ENCODE measurements around the gene GLRA1. TPM values are rescaled to one million over a fixed set of nuclear protein-coding genes. Genes with fewer than 3 reads are reported as not detected.

GLRA1 gene
- total RNA-seq, 1 experiment from 2014 or later, result not detected

DNA sequence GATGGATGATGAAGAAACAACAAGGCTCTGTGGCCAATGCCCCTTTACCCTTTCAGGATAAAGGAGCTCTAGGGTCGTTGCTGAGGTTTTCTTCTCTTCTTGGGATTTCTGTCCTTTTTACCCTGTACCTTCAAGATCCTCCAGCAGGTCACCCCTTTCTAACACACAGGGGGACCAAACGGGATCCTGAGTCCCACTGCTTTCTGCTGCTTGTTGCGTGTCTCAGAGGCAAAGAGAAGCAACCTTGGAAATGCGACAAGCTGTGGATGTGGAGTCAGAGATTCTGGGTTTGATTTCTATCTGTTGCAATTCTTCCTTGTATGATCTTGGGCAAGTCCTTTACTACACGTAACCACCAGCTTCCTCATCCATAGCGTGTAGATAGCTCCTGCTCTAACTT, 20.5 kb downstream of the GLRA1 start:
- POLR2A ChIA-PET, result no interaction called here
- intact Hi-C loops (cut with micrococcal nuclease; ENCODE audit: unreplicated experiment), result no loop called here
- Mint-ChIP-seq H3K36me3 (ENCODE audit: insufficient read depth, unreplicated experiment) (no peaks in the 10 kb centered on the region), H3K27ac (ENCODE audit: unreplicated experiment) (no peak overlapping the region), H3K27me3 (ENCODE audit: insufficient read depth, unreplicated experiment) (peaks cover 17% of the 10 kb centered on the region), H3K4me3 (ENCODE audit: unreplicated experiment) (no peak overlapping the region), H3K4me1 (ENCODE audit: low read depth, unreplicated experiment) (no peaks in the 10 kb centered on the region), H3K9me3 (ENCODE audit: unreplicated experiment) (no peaks in the 10 kb centered on the region)
- Histone ChIP-seq H3K27me3 (replicated peaks; ENCODE audit: control insufficient read depth, insufficient read depth, low read length) (no peaks in the 10 kb centered on the region; the same call in 1 of the 2 replicates), H3K36me3 (ENCODE audit: control insufficient read depth, insufficient read depth, low read length) (no peaks in the 10 kb centered on the region), H3K4me1 (no peaks in the 10 kb centered on the region), H3K4me3 (ENCODE audit: low read depth, low read length) (no peak overlapping the region), H3K9me3 (no peaks in the 10 kb centered on the region)
- no TSS peak for BruUV-seq (replicated peaks)
- DNase-seq, result no peak
- TF ChIP-seq, protein P1, sequence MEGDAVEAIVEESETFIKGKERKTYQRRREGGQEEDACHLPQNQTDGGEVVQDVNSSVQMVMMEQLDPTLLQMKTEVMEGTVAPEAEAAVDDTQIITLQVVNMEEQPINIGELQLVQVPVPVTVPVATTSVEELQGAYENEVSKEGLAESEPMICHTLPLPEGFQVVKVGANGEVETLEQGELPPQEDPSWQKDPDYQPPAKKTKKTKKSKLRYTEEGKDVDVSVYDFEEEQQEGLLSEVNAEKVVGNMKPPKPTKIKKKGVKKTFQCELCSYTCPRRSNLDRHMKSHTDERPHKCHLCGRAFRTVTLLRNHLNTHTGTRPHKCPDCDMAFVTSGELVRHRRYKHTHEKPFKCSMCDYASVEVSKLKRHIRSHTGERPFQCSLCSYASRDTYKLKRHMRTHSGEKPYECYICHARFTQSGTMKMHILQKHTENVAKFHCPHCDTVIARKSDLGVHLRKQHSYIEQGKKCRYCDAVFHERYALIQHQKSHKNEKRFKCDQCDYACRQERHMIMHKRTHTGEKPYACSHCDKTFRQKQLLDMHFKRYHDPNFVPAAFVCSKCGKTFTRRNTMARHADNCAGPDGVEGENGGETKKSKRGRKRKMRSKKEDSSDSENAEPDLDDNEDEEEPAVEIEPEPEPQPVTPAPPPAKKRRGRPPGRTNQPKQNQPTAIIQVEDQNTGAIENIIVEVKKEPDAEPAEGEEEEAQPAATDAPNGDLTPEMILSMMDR (IDR thresholded peaks at IDR 0.05; ENCODE audit: insufficient read depth in 1 of 2, low read depth in 1 of 2, low read length in 1 of 2, severe bottlenecking in 1 of 2, unreplicated experiment in 1 of 2), result no peak
- CTCF ChIA-PET, result interaction anchor here (0.6 kb wide), 1 partner anchor 611 kb away, joined by 3 read pairs; no protein-coding TSS in a partner anchor

DNA sequence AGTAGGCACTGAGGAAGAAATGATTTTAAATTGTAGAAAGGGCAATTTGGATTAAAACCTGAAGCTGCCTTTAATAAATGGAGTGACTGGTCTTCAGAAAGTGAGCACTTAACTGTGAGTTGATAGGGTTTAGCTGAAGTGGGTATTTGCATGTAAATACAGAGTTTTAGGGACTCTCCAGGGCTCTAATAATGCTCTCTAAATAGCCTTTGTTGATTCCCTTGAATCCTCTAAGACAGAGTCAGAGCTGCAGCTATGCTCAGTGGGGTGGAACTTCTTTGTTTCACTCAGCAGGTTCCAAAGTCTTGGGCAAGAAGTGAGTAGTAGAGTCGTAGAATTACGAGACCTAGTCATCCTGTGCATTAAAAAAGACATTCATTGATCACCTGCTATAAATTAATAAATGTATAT, 21.4 kb downstream of the GLRA1 start:
- Histone ChIP-seq H3K9me3 (no peaks in the 10 kb centered on the region), H3K4me1 (no peaks in the 10 kb centered on the region), H3K27me3 (replicated peaks; ENCODE audit: control insufficient read depth, insufficient read depth, low read length) (no peaks in the 10 kb centered on the region; the same call in 1 of the 2 replicates), H3K36me3 (ENCODE audit: control insufficient read depth, insufficient read depth, low read length) (no peaks in the 10 kb centered on the region), H3K4me3 (ENCODE audit: low read depth, low read length) (no peak overlapping the region)
- ChIA-PET POLR2A (no interaction called here), CTCF (no interaction called here)
- no peak for DNase-seq
- Mint-ChIP-seq H3K4me3 (ENCODE audit: unreplicated experiment) (no peak overlapping the region), H3K9me3 (ENCODE audit: unreplicated experiment) (no peaks in the 10 kb centered on the region), H3K27ac (ENCODE audit: unreplicated experiment) (no peak overlapping the region), H3K27me3 (ENCODE audit: insufficient read depth, unreplicated experiment) (peaks cover 17% of the 10 kb centered on the region), H3K4me1 (ENCODE audit: low read depth, unreplicated experiment) (no peaks in the 10 kb centered on the region), H3K36me3 (ENCODE audit: insufficient read depth, unreplicated experiment) (no peaks in the 10 kb centered on the region)
- no TSS peak for BruUV-seq (replicated peaks)
- TF ChIP-seq, protein P1 (IDR thresholded peaks at IDR 0.05; ENCODE audit: insufficient read depth in 1 of 2, low read depth in 1 of 2, low read length in 1 of 2, severe bottlenecking in 1 of 2, unreplicated experiment in 1 of 2), result no peak
- intact Hi-C loops (cut with micrococcal nuclease; ENCODE audit: unreplicated experiment), result no loop called here

DNA sequence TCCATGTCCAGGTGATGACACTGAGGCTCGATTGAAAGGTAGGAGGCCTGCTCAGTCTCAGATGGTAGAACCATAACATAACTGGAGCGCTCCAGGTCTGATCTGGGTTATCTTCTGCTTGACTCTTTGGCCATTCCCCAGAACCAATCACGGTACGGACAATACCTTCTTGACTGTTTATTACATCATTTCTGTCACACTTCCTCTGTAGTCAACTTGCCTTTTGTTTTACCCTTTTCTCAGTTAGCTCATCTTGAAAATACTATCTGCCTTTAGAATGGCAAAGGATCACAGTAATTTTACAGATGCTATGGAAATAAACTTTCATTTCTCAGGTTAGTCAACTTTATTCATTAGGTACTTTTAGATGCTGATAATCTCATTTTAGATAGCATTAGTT, 22.4 kb downstream of the GLRA1 start:
- TF ChIP-seq, protein P1 (IDR thresholded peaks at IDR 0.05; ENCODE audit: insufficient read depth in 1 of 2, low read depth in 1 of 2, low read length in 1 of 2, severe bottlenecking in 1 of 2, unreplicated experiment in 1 of 2), result no peak
- ChIA-PET POLR2A (no interaction called here), CTCF (interaction anchor here (0.6 kb wide), 1 partner anchor 1926 kb away, joined by 3 read pairs; no protein-coding TSS in a partner anchor)
- no peak for DNase-seq
- Histone ChIP-seq H3K4me3 (ENCODE audit: low read depth, low read length) (no peak overlapping the region), H3K9me3 (no peaks in the 10 kb centered on the region), H3K36me3 (ENCODE audit: control insufficient read depth, insufficient read depth, low read length) (no peaks in the 10 kb centered on the region), H3K4me1 (no peaks in the 10 kb centered on the region), H3K27me3 (replicated peaks; ENCODE audit: control insufficient read depth, insufficient read depth, low read length) (no peaks in the 10 kb centered on the region; the same call in 1 of the 2 replicates)
- H3K4me3 Mint-ChIP-seq (ENCODE audit: unreplicated experiment), result no peak overlapping the region
- no peak overlapping the region for H3K27ac Mint-ChIP-seq (ENCODE audit: unreplicated experiment)
- H3K9me3 Mint-ChIP-seq (ENCODE audit: unreplicated experiment), result no peaks in the 10 kb centered on the region
- no TSS peak for BruUV-seq (replicated peaks)
- no peaks in the 10 kb centered on the region for H3K4me1 Mint-ChIP-seq (ENCODE audit: low read depth, unreplicated experiment)
- intact Hi-C loops (cut with micrococcal nuclease; ENCODE audit: unreplicated experiment), result no loop called here
- H3K36me3 Mint-ChIP-seq (ENCODE audit: insufficient read depth, unreplicated experiment), result no peaks in the 10 kb centered on the region
- H3K27me3 Mint-ChIP-seq (ENCODE audit: insufficient read depth, unreplicated experiment), result peaks cover 17% of the 10 kb centered on the region
